NCI-H2107 (cell line): ENCODE data around the gene TRMT2B.
"Not testable (repeated sequence)": the region's sequence is repeated elsewhere in the genome, so short reads cannot be mapped to it uniquely, and the experiment has no call there.

ENCODE experiments used
- DNase-seq: peaks from one replicate; lab custom pipeline; 2025; lab: John Stamatoyannopoulos, UW

TRMT2B gene

GRCh38 chrX:101051549-101052302 is at the start of gene TRMT2B:
TSS of gene TRMT2B (minus strand) at chrX:101052111. CDS start at chrX:101042289, 9,822 bp downstream.
- peak; percentile 82 for DNase-seq

GRCh38 chrX:101097546-101098453 is 45.9 kb upstream of the TRMT2B start, which contains the start of gene CENPI:
TSS of gene CENPI (plus strand) at chrX:101098204. CDS start at chrX:101101071, 2,867 bp downstream.
- peak; percentile 90 for DNase-seq

DNA sequence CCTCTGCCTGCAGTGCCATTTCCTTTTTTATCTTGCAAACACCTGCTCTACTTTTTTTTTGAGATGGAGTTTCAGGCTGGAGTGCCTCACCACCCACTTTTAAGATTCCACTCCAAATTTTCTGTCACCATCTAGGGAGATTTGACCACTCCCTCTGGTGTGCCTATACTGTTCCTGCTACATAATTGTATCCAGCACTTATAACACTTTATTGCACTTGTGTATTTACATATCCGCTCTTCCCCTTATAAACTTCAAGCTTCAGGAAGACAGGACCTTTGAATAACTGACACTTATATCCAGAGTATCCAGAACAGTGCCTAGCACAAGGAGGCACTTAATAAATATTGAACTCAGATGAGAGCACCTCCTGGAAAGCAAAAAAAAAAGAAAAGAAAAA is 39.9 kb upstream of the TRMT2B start:
- no peak for DNase-seq

DNA sequence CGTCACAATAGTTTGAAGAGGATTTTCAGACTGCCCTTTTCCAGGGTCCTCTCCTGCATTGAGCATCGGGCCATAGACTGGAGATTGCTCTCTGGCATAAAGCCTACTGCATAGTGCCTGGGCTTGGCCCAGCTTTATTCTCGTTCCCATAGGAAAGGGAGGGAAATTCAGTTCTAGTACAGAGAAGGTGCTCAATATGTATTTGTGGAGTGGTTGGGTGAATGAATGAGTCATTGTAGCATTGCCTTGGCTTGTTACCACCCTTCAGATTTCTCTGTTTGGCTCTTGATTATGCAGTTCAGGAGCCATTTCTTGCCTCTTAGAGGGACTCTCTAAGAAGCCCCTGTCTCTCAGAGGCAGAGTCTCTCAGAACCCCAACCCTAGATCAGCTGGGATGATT is 29.3 kb upstream of the TRMT2B start:
- DNase-seq: no peak

GRCh38 chrX:101080326-101081124 is 28.6 kb upstream of the TRMT2B start:
- no peak for DNase-seq

GRCh38 chrX:101079736-101080270 is 27.9 kb upstream of the TRMT2B start:
- DNase-seq: no peak

DNA sequence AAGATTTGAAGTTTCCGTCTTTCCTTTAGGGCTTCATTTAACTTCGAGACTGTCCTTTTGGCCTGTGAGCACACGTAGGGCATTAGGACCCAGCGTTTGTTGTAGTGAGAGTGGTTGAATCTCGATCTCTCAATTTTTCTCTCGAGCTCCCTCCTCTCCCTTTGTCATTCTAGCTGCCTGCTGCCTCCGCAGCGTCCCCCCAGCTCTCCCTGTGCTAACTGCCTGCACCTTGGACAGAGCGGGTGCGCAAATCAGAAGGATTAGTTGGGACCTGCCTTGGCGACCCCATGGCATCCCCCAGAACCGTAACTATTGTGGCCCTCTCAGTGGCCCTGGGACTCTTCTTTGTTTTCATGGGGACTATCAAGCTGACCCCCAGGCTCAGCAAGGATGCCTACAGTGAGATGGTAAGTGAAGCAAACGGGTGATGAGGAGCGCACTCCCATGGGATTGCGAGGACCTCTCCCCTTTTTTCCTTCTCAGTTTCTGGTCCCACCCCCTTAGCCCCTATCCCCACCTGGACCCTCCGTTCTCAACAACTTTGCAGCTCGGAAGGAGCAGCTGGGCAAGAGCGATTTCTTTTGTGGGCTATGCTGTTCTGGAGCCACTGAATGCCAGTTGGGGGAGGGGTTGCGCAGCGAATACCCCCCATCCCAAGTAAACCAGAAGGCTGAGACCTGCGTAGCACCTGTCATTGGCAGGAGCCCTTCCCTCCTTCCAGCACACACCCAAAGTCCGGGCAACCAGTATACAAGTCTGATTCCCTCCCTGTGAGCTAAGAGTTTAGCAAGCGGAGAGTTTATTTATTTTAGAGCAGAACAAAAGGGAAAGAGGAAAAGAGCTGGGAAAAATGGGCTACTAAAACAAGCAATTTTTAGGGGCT is 27.0 kb upstream of the TRMT2B start, which contains the start of gene TMEM35A:
TMEM35A (plus strand) TSS at position 164 of the 883 bp plus-strand sequence; CDS start at position 288, 124 bp downstream.
- peak; percentile 18 for DNase-seq

DNA sequence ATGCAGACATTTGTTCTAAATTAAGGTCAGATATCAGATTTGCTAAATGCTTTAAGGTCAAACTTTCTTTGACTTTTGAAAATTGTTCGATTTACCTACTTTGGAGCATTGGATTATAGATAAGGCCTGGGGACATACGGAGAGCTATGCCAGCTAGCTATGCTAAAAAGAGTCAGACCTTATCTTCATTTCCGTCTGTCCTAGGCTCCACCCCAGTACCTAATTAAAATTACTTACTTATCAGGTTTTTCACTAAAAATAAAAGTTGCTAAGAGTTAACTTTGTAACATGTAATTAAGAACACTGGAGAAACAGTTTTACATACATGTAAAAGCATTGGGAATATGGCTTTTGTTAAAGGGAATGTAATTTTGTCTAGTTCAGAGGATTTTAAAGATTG is 19.7 kb upstream of the TRMT2B start:
- no peak for DNase-seq

DNA sequence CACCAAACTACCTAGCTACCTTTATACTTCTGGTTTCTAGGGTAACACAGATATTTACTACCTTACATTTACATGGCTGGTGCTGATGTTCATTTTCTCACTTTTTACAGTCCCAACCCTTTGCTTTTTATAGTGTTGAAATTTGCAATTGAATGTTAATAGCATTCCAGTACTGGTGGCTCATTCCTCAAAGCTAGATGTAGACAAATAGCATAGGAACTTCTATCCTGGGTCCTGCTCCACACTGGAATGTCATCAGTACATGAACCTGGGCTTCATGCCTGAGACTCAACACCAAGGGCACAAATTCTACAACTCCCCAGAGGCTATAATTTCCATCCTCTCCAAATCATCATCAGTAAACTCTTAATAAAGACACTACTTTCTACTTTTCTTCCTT is 10.3 kb upstream of the TRMT2B start:
- no peak for DNase-seq

GRCh38 chrX:101057093-101057714 is 5.3 kb upstream of the TRMT2B start:
- no peak for DNase-seq

DNA sequence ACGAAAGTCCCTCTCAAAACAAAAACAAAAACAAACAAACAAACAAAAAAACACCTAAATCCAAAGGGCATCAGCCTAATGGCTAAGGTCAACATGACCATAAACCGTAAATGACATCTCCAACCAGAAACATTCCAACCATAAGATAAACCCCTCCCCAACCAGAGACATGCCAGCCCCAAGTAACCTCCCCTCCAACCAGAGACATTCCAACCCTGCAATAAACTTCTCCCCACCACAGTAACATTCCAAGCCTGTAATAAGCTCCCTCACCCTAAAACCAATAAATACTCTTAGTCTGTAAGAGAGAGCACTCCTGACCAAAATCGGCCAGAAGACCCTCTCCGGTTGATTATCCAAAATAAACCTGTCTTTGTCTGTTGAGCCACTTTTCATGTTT is 4.6 kb upstream of the TRMT2B start:
- not testable (repeated sequence) for DNase-seq

- no peak for DNase-seq
These were observed 760 bp downstream of the TRMT2B start for GRCh38 chrX:101051153-101051548.

DNA sequence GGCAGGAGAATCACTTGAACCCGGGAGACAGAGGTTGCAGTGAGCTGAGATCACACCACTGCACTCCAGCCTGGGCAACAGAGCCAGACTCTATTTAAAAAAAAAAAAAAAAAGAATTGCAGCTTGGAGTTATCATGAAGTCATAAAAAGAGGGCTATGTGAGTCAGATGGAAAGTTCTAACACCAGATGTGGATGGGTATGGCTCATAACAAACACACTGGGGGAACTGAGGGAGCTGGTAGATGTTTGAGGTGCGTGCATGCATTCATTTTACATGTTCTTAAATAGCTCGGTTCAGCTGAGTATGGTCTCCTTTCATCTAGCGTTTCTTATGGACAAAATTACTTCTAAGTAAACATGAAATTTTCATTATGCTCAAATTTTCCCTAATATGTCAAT is 11.7 kb downstream of the TRMT2B start:
- no peak for DNase-seq

DNA sequence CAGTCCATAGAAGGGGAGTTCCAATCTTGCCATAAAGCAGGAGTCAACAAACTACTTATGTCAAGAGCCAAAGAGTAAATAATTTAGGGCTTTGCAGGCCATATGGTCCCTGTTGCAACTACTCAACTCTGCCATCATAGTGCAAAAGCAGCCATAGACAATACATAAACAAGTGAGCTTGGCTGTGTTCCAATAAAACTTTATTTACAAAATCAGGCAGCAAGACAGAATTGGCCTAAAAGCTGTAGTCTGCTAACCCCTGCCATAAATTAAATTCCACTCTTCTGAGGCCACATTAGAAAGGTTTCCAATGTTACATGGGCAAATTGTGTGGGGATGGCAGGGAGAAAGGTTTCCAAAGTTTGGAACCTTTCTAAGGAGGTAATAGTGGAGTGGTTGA is 14.7 kb downstream of the TRMT2B start:
- DNase-seq: no peak

DNA sequence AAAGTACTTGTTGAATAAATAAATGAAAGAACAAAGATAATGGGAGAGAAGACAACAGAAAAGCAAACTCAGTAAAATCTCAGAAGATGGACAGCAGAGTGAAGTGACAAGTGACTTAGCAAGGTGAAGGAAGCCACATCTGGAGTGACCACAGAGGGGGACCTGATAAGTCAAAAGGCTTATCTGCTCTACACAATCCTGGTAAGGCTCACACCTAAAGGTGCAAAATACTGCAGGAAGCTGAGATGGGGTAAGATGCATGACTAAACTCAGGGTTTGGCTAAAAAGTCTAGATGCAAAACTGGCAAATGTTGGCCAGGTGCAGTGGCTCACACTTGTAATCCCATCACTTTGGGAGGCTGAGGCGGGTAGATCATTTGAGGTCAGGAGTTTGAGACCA is 22.2 kb downstream of the TRMT2B start:
- DNase-seq: no peak

DNA sequence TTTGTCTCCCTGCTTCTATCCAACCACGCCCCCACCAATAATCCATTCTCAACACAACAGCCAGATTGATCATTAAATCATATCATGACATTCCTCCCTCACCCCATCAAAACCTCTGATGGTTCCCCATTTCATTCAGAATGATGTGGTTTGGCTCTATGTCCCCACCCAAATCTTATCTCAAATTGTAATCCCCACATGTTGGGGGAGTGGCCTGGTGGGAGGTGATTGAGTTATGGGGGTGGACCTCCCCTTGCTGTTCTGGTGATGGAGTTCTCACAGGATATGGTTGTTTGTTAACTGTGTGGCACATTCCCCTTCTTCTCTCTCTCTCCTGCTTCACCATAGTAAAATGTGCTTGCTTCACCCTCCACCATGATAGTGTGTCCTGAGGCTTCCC is 23.3 kb downstream of the TRMT2B start:
- no peak for DNase-seq

GRCh38 chrX:101025126-101025525 is 26.8 kb downstream of the TRMT2B start:
- no peak for DNase-seq

- no peak for DNase-seq
These were observed 29.9 kb downstream of the TRMT2B start for GRCh38 chrX:101022020-101022419.

DNA sequence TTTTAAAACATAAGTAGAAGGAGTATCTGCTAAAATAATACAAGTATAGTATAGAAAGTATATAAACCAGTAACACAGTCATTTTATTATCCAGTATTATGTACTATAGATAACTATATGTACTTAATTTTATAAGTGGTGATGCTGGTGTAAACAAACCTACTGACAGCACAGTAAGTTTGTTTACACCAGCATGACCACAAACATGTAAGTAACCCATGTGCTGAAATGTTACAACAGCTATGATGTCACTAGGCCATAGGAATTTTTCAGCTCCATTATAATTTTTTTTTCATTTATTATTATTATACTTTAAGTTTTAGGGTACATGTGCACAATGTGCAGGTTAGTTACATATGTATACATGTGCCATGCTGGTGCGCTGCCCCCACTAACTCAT is 39.9 kb downstream of the TRMT2B start:
- DNase-seq: not testable (repeated sequence)

- no peak for DNase-seq
These were observed 42.8 kb downstream of the TRMT2B start for GRCh38 chrX:101009090-101009489.
